NCI-H226 (cell line): ENCODE results near the gene TMIE.

ENCODE experiments used
- DNase-seq: peaks from one replicate; pipeline ENCODE4 v3.0.0-alpha.2; 2015

Gene TMIE

DNA sequence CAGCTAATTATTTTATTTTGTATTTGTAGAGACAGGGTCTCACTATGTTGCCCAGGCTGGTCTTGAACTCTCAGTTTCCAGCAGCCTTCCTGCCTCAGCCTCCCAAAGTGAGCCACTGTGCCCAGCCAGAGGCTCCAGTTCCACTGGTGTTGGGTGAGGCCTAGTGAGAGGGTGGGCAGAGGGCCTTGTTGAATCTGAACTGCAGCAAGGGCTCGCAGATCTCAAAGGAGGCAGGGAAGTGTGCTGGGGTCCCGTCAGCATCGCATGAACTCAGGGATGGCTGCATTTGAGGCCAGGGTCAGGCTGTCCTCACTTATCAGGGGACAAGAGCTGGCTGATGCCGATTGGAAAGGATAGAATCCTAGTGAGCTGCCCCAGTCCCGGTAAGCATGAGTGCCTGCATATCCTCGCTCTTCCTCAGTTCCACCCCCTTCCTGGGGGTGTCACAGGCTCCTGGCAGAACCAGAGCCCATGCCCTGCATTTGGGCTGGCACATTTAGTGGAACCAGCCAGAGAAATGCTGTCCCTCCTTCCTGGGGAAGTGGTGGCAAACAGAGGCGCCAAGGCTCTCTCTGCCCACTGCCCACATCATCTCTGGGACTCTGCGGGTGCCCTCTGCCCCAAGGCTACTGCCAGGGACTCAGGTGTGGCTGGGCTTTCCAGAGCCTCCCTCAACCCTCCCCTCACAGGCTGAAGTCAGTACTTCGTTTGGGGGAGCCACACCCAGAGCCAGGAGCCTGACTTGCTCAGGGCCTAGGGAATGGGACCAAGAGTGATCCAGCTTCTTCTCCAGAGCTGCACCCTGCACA, 31.8 kb upstream of the TMIE start:
- no peak for DNase-seq

GRCh38 chr3:46670000-46670890, 30.9 kb upstream of the TMIE start:
- no peak for DNase-seq

DNA sequence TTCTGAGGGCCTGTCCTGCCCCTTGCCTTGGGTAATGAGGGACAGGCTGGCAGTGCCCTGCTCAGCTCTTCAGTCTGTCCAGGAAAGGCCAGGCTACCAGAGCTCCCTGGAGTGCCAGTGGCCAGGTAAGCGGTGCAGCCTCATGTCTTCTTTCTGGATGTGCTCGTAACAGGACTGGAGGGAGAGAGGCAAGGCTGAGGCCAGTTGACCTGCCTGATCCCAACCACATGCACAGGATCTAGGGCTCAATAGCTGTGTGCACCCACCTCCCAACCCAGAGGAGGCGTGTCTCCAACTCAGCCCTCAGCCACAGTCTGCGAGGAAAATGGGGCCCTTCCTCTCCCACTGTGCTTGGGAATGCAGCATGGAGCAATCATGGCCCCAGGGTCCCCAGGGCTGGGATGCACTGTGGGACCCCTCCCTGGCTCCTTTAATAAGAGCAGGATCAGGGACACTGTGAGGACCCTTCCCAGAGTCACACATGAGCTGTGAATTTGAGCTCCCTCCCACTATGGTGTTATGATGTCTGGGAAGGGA, 30.2 kb upstream of the TMIE start:
- no peak for DNase-seq

GRCh38 chr3:46671541-46672348, 29.4 kb upstream of the TMIE start:
- DNase-seq = no peak

DNA sequence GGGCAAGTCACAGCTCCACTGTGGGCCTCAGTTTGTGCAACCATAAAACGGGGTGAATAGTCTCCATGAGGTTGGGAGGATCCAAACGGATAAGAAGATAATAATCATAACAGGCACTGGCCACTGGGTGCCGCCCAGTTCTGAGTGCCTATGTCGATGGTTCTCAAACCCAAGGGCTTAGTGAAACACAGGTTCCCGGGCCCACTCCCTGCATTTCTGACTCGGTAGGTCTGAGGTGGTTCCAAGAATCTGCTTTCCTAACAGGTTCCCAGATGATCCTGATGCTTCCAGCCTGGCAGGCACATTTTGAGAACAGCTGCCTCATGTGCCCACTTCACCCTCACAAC, 28.9 kb upstream of the TMIE start:
- no peak for DNase-seq

- DNase-seq = no peak
Measured at GRCh38 chr3:46673151-46674030, 27.8 kb upstream of the TMIE start.

GRCh38 chr3:46674031-46674845, 27.0 kb upstream of the TMIE start:
- no peak for DNase-seq

GRCh38 chr3:46675426-46675825, 25.8 kb upstream of the TMIE start:
- no peak for DNase-seq

GRCh38 chr3:46675843-46676567, 25.2 kb upstream of the TMIE start:
- DNase-seq = no peak

DNA sequence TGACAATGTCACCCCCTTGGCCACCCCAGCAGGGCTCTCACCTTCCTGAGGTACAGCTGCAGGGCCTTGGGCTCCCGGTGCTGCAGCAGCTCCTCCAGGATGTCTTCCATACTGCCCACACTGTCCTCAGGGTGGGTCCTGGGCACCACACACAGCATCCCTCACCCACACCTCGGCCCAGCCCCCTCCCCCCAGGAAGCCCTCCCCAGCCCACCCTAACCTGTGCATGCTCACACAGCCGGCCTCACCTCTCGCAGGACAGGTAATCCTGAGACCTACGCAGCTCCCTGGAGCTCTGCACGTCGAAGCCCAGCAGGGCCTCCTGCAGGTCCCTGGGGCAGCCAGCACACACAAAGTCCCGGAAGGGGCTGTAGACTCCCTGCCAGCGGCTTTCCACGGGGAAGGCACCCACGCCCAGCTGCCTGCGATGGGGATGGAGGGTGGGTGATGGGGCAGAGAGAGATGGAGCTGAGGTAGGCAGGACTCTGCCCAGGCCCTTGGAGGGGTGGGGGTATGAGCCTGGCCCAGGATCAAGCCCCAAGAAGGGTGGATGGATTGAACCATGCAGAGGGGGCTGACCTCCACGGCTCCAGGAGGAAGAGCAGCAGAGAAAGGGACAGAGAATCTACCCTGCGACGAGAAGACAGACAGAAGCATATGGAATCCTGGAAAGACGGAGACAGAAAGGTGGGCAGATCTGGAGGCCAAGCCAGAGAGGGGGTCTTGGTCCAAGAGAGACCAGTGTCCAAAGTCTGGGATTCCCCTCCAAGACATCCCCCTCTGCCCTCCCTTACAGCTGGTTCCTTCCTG, 24.4 kb upstream of the TMIE start:
- no peak for DNase-seq

DNA sequence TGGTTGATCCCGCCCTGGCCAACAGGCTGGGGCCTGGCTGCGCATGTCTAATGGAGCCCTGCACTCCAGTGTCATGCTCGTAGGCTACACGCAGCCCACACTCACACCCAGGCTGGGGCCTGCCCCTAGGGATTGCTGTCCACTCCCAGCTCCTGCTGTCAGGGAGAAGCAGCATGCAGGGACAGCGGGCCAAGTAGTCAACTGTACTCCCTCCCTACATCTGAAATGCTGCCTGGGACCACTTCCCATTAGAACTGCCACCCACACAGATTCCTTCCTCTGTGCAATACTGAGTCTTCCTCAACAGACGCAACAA, 23.8 kb upstream of the TMIE start:
- DNase-seq = no peak

GRCh38 chr3:46678280-46678679, 22.9 kb upstream of the TMIE start:
- no peak for DNase-seq

DNA sequence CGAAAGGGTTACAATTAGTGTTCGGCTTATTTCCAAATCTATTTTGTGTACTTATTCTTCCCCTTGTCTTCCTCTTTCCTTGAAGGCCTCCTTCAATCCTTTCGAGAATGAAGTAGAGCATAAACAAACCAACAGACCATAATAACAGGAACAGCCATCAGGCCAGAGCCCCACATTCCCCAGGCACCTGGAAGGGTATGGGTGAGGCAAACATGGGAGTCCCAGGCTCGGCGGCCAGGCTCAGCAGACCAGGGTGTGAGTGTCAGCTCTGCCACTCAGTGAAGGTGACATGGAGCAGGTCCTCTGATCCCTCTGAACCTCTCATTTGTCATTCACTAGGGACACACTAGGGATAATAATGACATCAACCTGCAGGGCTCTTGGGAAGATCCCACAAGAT, 21.5 kb upstream of the TMIE start:
- DNase-seq = no peak

DNA sequence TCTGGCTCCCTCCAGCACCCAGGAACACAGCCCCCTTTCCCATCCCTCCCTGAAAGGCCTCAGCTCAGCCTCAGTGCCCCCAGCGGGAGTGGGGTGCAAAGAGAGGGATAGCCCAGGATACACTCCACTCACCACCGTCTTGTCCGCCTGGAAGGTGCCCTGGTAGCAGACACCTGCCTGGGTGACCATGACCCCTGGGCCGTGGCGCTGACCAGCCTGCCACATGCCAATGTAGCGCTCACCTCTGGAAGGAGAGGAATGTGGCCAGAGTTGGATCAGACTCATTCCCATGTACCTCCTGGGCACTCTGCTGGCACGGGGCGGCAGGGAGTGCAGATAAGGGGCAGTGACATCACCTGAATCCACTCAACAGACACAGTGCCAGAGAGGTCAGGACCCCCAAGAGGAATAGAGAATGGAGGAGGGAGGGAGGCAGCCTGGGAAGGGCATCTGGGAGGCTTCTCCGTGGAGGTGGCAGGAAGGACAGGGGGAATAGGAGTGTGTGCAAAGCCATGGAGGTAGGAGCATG, 20.8 kb upstream of the TMIE start:
- DNase-seq = no peak

GRCh38 chr3:46681387-46681786, 19.8 kb upstream of the TMIE start:
- DNase-seq = no peak

- DNase-seq = no peak
Measured at GRCh38 chr3:46681856-46682540, 19.2 kb upstream of the TMIE start.

GRCh38 chr3:46682974-46683373, 18.2 kb upstream of the TMIE start:
- no peak for DNase-seq

GRCh38 chr3:46684891-46685290, 16.3 kb upstream of the TMIE start:
- DNase-seq = no peak

DNA sequence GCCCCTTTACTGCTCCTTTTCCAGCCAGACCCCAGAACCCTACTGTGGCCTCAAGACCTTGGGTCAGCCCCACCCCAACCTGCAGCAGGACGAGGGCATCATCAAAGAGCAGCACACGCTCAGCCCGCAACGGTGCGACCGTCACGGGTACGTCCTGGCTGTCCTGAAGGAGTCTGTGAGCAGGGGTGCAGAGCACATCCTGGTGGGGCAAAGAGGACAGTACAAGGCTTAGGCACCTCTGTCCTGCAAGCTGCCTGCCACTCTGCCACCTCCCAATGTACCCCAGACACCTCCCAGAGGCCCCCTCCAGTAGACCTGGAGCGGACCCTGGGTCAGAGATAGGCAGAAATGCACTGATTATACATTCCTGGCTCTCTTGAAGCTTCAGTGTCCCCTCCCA, 15.7 kb upstream of the TMIE start:
- no peak for DNase-seq
